Activated T-helper 17 cell treated with anti-CD3 and anti-CD28 coated beads, Interleukin-2, amount 50 U/mL, for 72 hours (primary cell): ENCODE data around the gene LYPLAL1. TPM values are rescaled to one million over a fixed set of nuclear protein-coding genes. Genes with fewer than 3 reads are reported as not detected.
A peak's percentile ranks its signal among the peaks of the same experiment; 100 is the strongest.
"Not testable (repeated sequence)": the region's sequence is repeated elsewhere in the genome, so short reads cannot be mapped to it uniquely, and the experiment has no call there.

Experiments
- ATAC-seq: fragments of 150-1000 bp; cut with Tn5 transposase; replicated peaks from 2 replicates; pipeline ENCODE4 v1.10.0; 2021; ENCODE audit warnings: mild to moderate bottlenecking, moderate library complexity
- H3K27ac Mint-ChIP-seq: one replicate; pipeline ENCODE4 v1.8.0; 2022; ENCODE audit warnings: mixed read lengths
- H3K27me3 Mint-ChIP-seq: one replicate; pipeline ENCODE4 v1.8.0; 2022; ENCODE audit warnings: mixed read lengths
- H3K36me3 Mint-ChIP-seq: one replicate; pipeline ENCODE4 v1.8.0; 2022; ENCODE audit warnings: low read depth, mild to moderate bottlenecking, mixed read lengths
- H3K4me1 Mint-ChIP-seq: one replicate; pipeline ENCODE4 v1.8.0; 2022; ENCODE audit warnings: mixed read lengths
- H3K4me3 Mint-ChIP-seq: one replicate; pipeline ENCODE4 v1.8.0; 2022; ENCODE audit warnings: mild to moderate bottlenecking, mixed read lengths
- H3K9me3 Mint-ChIP-seq: one replicate; pipeline ENCODE4 v1.8.0; 2022; ENCODE audit warnings: mixed read lengths
- total RNA-seq, 2 donors: library from RNA; stranded (reverse); gene quantifications; one replicate each; pipeline ENCODE4 v1.2.3, GENCODE V29; 2022

LYPLAL1 gene
- total RNA-seq, 2 donors from 2014 or later: 22.7 to 33.5 TPM

DNA sequence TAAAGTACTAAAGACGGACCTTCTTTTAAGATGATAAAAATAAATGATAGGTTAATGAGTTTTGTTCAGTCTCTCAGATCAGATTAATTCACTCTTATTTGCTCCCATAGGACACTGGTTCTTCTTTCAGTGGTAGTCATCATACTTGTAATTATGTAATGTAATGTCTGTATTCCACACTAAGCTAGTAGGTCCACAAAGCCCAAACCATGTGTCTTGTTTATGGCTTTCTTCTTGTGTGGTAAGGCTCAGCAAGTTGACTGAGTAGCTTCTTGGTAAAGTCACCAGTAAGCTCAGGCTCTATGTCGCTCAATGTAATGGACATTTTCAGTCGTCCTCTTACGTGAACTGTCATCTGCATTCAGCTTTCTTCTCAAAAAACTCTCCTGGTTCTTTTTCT, 2.5 kb downstream of the LYPLAL1 start:
- Mint-ChIP-seq H3K9me3 (peaks cover 3% of the 10 kb centered on the region), H3K4me1 (peaks cover 23% of the 10 kb centered on the region), H3K36me3 (peaks cover 45% of the 10 kb centered on the region), H3K27ac (no peak overlapping the region), H3K27me3 (no peaks in the 10 kb centered on the region), H3K4me3 (peak overlapping the region; percentile 19)
- ATAC-seq: no peak

- Mint-ChIP-seq H3K4me3 (peak overlapping the region; percentile 1), H3K9me3 (peaks cover 3% of the 10 kb centered on the region), H3K36me3 (peaks cover 55% of the 10 kb centered on the region), H3K4me1 (peaks cover 28% of the 10 kb centered on the region), H3K27ac (no peak overlapping the region), H3K27me3 (no peaks in the 10 kb centered on the region)
- ATAC-seq: no peak
These were observed 3.7 kb downstream of the LYPLAL1 start for GRCh38 chr1:219177363-219177762.

GRCh38 chr1:219177940-219178339, 4.3 kb downstream of the LYPLAL1 start:
- ATAC-seq: no peak
- Mint-ChIP-seq H3K27me3 (no peaks in the 10 kb centered on the region), H3K27ac (no peak overlapping the region), H3K36me3 (peaks cover 61% of the 10 kb centered on the region), H3K9me3 (peaks cover 3% of the 10 kb centered on the region), H3K4me1 (peaks cover 32% of the 10 kb centered on the region), H3K4me3 (peak overlapping the region; percentile 1)

- Mint-ChIP-seq H3K27me3 (no peaks in the 10 kb centered on the region), H3K27ac (no peak overlapping the region), H3K4me1 (peaks cover 32% of the 10 kb centered on the region)
These were observed 5.6 kb downstream of the LYPLAL1 start for GRCh38 chr1:219179293-219179692.

DNA sequence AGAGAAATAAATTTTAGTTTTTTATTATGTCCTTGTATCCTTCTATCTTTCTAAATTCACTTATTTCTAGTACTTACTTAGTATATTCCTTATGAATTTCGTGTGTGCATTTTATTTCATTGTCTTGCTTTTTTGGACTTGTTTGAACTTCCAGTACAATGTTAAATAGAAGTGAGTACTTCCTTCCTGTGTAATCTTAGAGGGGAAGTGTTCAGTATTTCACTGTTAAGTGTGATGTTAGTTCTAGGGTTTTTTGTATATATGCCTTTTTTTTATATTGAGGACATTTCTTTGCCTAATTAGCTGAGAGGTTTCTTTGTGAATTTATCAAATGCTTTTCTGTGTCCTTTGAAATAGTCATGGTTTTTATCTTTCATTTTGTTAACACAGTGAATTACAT, 10.7 kb downstream of the LYPLAL1 start:
- no peak overlapping the region for H3K27ac Mint-ChIP-seq
- no peak for ATAC-seq
- H3K4me3 Mint-ChIP-seq: no peak overlapping the region
- H3K9me3 Mint-ChIP-seq: no peaks in the 10 kb centered on the region
- no peaks in the 10 kb centered on the region for H3K27me3 Mint-ChIP-seq
- H3K36me3 Mint-ChIP-seq: peaks cover 64% of the 10 kb centered on the region
- H3K4me1 Mint-ChIP-seq: peaks cover 29% of the 10 kb centered on the region

More at GRCh38 chr1:219179293-219179692, 5.6 kb downstream of the LYPLAL1 start:
- Mint-ChIP-seq H3K9me3 (peaks cover 3% of the 10 kb centered on the region), H3K36me3 (peaks cover 66% of the 10 kb centered on the region), H3K4me3 (no peak overlapping the region)
- no peak for ATAC-seq

- Mint-ChIP-seq H3K4me3 (no peak overlapping the region), H3K9me3 (no peaks in the 10 kb centered on the region), H3K27ac (no peak overlapping the region), H3K4me1 (peaks cover 36% of the 10 kb centered on the region), H3K27me3 (no peaks in the 10 kb centered on the region), H3K36me3 (peaks cover 51% of the 10 kb centered on the region)
- no peak for ATAC-seq
These were observed 11.9 kb downstream of the LYPLAL1 start for GRCh38 chr1:219185486-219186117.

GRCh38 chr1:219188331-219188803, 14.7 kb downstream of the LYPLAL1 start:
- Mint-ChIP-seq H3K4me1 (peaks cover 27% of the 10 kb centered on the region), H3K36me3 (peaks cover 41% of the 10 kb centered on the region), H3K27me3 (no peaks in the 10 kb centered on the region), H3K4me3 (peak overlapping the region; percentile 38), H3K9me3 (no peaks in the 10 kb centered on the region), H3K27ac (peak overlapping the region; percentile 61)
- peak; percentile 13 for ATAC-seq

- Mint-ChIP-seq H3K4me3 (peak overlapping the region; percentile 38), H3K4me1 (peaks cover 27% of the 10 kb centered on the region), H3K27ac (peak overlapping the region; percentile 61), H3K9me3 (no peaks in the 10 kb centered on the region), H3K36me3 (peaks cover 41% of the 10 kb centered on the region), H3K27me3 (no peaks in the 10 kb centered on the region)
- ATAC-seq: peak; percentile 88
These were observed 15.5 kb downstream of the LYPLAL1 start for GRCh38 chr1:219189021-219189824.

DNA sequence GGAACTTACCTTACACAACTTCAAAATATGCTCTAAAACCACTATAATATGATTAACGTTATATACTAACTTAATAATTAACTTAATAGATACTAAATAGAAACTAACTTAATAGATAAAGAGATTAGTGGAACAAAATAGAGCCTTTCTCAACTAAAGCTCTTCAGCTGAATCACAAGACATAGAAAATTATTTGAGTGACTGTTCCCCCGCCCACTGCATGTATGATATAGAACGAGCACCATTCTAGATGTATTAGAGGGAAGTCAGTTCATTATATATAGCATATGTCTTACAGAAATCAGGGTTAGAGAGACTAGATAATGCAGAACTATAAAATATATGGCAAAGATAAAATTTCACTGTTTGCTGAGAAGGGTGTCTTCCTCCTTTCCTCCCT, 16.3 kb downstream of the LYPLAL1 start:
- peaks cover 27% of the 10 kb centered on the region for H3K4me1 Mint-ChIP-seq
- H3K9me3 Mint-ChIP-seq: no peaks in the 10 kb centered on the region

DNA sequence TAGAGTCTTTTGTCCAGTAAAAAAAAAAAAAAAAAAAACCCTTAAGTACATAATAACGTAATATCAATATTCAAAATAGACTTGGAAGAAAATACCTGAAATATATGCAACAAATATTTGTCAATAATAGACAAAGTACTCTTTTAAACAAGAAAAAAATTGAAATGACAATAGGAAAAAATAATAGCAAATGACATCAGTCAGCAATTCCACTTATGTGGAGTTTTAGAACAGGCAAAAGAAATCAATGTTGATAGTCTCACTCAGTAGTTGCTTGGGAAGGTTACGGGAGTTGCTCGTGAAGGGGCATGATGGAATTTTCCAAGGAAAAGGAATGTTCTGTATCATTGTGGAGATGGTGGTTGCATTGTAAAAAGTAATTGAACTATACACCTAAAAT, 16.9 kb downstream of the LYPLAL1 start:
- Mint-ChIP-seq H3K27me3 (no peaks in the 10 kb centered on the region), H3K4me3 (no peak overlapping the region), H3K9me3 (no peaks in the 10 kb centered on the region)

More for the DNA sequence above, 16.3 kb downstream of the LYPLAL1 start:
- Mint-ChIP-seq H3K4me3 (no peak overlapping the region), H3K36me3 (peaks cover 42% of the 10 kb centered on the region), H3K27me3 (no peaks in the 10 kb centered on the region), H3K27ac (no peak overlapping the region)
- ATAC-seq: no peak

GRCh38 chr1:219195833-219196232, 22.2 kb downstream of the LYPLAL1 start:
- not testable (repeated sequence) for H3K27me3 Mint-ChIP-seq, H3K4me1 Mint-ChIP-seq, H3K4me3 Mint-ChIP-seq, H3K9me3 Mint-ChIP-seq, H3K27ac Mint-ChIP-seq, ATAC-seq
- H3K36me3 Mint-ChIP-seq: peaks cover 65% of the 10 kb centered on the region

More for the DNA sequence above, 16.9 kb downstream of the LYPLAL1 start:
- H3K4me1 Mint-ChIP-seq: peaks cover 25% of the 10 kb centered on the region
- no peak overlapping the region for H3K27ac Mint-ChIP-seq
- no peak for ATAC-seq
- peaks cover 45% of the 10 kb centered on the region for H3K36me3 Mint-ChIP-seq

DNA sequence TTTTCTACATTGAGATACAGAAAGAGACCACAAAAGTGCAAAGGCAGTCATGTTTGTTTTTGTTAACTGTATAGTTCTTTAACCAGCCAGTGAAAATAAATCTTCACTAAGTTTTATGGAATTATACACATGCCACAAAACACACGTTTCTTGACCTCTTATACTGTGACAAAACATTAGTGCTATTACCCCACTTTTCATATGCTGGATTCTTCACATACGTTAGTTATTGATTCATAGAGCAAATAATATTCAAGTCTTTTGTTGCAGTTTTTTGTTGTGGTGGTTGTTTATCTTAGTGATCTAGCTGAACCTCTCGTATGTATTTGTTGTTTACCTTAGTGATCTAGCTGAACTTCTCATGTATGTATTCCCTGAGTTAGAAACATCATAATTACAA, 28.0 kb downstream of the LYPLAL1 start:
- ATAC-seq: no peak
- Mint-ChIP-seq H3K27me3 (no peaks in the 10 kb centered on the region), H3K9me3 (no peaks in the 10 kb centered on the region), H3K27ac (no peak overlapping the region), H3K4me3 (no peak overlapping the region), H3K36me3 (peaks cover 19% of the 10 kb centered on the region), H3K4me1 (no peaks in the 10 kb centered on the region)

DNA sequence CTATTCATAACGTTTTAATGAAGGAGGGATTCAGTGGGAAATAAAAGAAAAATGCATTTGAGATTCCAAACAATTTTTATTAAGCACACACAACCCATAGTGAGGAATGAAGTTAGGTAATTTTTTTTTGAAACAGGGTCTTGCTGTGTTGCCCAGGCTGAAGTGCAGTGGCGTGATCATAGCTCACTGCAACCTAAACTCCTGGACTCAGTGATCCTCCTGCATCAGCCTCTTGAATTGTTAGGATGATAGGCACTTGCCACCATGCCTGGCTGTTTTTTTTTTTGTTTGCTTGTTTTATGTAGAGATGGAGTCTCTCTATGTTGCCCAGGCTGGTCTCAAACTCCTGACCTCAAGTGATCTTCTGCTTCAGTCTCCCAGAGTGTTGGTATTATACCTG, 28.9 kb downstream of the LYPLAL1 start:
- Mint-ChIP-seq H3K4me3 (no peak overlapping the region), H3K27me3 (no peaks in the 10 kb centered on the region), H3K9me3 (no peaks in the 10 kb centered on the region), H3K4me1 (no peaks in the 10 kb centered on the region), H3K27ac (no peak overlapping the region), H3K36me3 (peaks cover 14% of the 10 kb centered on the region)
- ATAC-seq: no peak

DNA sequence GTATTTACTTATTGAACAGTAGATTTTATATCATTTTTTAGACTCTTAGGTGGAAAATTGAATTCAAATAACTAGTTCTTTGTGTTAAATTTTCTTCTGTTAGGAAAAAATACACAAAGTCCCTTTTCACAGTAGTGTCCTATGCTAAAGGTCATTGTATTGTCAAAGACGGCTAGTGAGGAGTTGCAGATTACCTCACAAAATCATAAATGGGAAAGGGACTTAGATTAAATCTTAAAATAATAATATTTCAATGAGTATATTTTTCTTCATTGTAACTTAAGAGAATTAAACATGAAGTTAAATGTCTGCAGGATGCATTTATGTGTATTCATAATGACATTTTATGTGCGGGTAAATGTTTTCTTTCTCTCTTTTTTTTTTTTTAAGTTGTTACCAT, 32.7 kb downstream of the LYPLAL1 start:
- H3K4me1 Mint-ChIP-seq: no peaks in the 10 kb centered on the region
- no peak for ATAC-seq

DNA sequence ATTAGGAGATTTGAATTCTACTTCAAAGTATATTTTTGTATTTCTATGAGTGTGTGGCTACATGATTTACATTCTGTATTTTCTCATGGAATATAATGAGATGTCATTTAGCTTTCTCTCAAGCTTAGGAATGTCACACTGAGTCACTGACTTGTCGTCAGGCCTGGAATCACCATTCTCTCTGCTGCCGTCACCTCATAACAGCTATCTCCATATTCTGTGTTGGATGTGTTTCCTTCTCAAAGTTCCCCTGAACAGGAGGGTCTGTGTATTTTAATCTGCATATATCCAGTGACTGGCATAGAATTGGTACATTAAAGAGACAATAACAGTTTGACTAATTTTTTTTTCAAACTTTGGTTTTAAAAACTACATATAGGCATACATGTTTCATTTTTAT, 35.9 kb downstream of the LYPLAL1 start:
- Mint-ChIP-seq H3K27ac (no peak overlapping the region), H3K9me3 (no peaks in the 10 kb centered on the region), H3K4me3 (no peak overlapping the region), H3K27me3 (no peaks in the 10 kb centered on the region), H3K36me3 (peaks cover 26% of the 10 kb centered on the region), H3K4me1 (no peaks in the 10 kb centered on the region)
- ATAC-seq: no peak

More for the DNA sequence above, 32.7 kb downstream of the LYPLAL1 start:
- H3K27me3 Mint-ChIP-seq: no peaks in the 10 kb centered on the region
- no peaks in the 10 kb centered on the region for H3K9me3 Mint-ChIP-seq
- H3K36me3 Mint-ChIP-seq: peaks cover 10% of the 10 kb centered on the region
- no peak overlapping the region for H3K27ac Mint-ChIP-seq
- no peak overlapping the region for H3K4me3 Mint-ChIP-seq
